ENCODE results near the gene ADGRL1. TPM values are rescaled to one million over a fixed set of nuclear protein-coding genes. Genes with fewer than 3 reads are reported as not detected.

Gene ADGRL1
- total and polyA plus RNA-seq, 10 of the 15 experiments (the other 5 are each of a cell fraction or from before 2014, with no cell fraction given), result 0.05 to 4.8 (median 0.71) TPM

- TF ChIP-seq E2F8 (IDR thresholded peaks at IDR 0.05; ENCODE audit: low read depth, partially characterized antibody), result no peak
Observed at GRCh38 chr19:14101003-14101545, 104.9 kb downstream of the ADGRL1 start (continued).

Small RNA genes within 50 kb of the gene (small RNA-seq; reads per million reads assigned to genes)
- gene RN7SL231P, result not detected

Other genes with a start within 250 kb of the ADGRL1 start
Only the 7 nearest of the 12 such genes appear.
- gene IL27RA, start 174.4 kb downstream of the ADGRL1 start, total RNA-seq (2014; rRNA removed), result 44.6 and 48.7 TPM in 2 replicates
- 26.3 and 30.0 TPM in 2 replicates for gene IL27RA, start 174.4 kb downstream of the ADGRL1 start, total RNA-seq (2014; rRNA removed; fragmentation: Illumina TruSeq; extraction: Trizol)
- gene IL27RA, start 174.4 kb downstream of the ADGRL1 start, total RNA-seq (2021), result 51.4 and 52.3 TPM in 2 replicates
- gene IL27RA, start 174.4 kb downstream of the ADGRL1 start, polyA plus RNA-seq (2011; rRNA removed), result 43.0 and 63.5 TPM in 2 replicates
- 19.6 and 36.1 TPM in 2 replicates for gene IL27RA, start 174.4 kb downstream of the ADGRL1 start, polyA plus RNA-seq (2014; fragmentation: Illumina TruSeq; extraction: Trizol)
- gene IL27RA, start 174.4 kb downstream of the ADGRL1 start, polyA plus RNA-seq (2014; fragmentation: Nextera tagmentation; extraction: Ambion mirVana), result 10 to 100 TPM in 1 of 2 experiments, 1 to 10 TPM in 1; 8.4 to 13.1 TPM
- gene IL27RA, start 174.4 kb downstream of the ADGRL1 start, polyA plus RNA-seq (2014; rRNA removed), result 40.8 and 43.0 TPM in 2 replicates
- gene IL27RA, start 174.4 kb downstream of the ADGRL1 start, polyA plus RNA-seq (2016; fragmentation: Nextera tagmentation; extraction: Ambion mirVana), result 10 to 100 TPM; 41.6 to 48.4 TPM
- gene PALM3, start 144.1 kb downstream of the ADGRL1 start, total RNA-seq (2014; rRNA removed), result not detected in 2 replicates
- not detected in 2 replicates for gene PALM3, start 144.1 kb downstream of the ADGRL1 start, total RNA-seq (2014; rRNA removed; fragmentation: Illumina TruSeq; extraction: Trizol)
- gene PALM3, start 144.1 kb downstream of the ADGRL1 start, total RNA-seq (2021), result not detected in 2 replicates
- not detected in 2 replicates for gene PALM3, start 144.1 kb downstream of the ADGRL1 start, polyA plus RNA-seq (2011; rRNA removed)
- gene PALM3, start 144.1 kb downstream of the ADGRL1 start, polyA plus RNA-seq (2014; fragmentation: Illumina TruSeq; extraction: Trizol), result not detected in 2 replicates
- not detected for gene PALM3, start 144.1 kb downstream of the ADGRL1 start, polyA plus RNA-seq (2014; fragmentation: Nextera tagmentation; extraction: Ambion mirVana)
- gene PALM3, start 144.1 kb downstream of the ADGRL1 start, polyA plus RNA-seq (2014; rRNA removed), result not detected in 2 replicates
- gene PALM3, start 144.1 kb downstream of the ADGRL1 start, polyA plus RNA-seq (2016; fragmentation: Nextera tagmentation; extraction: Ambion mirVana), result under 1 TPM in 1 of 2 experiments, not detected in 1; 0.07 TPM
- 0.90 and 0.93 TPM in 2 replicates for gene MISP3, start 133.4 kb downstream of the ADGRL1 start, total RNA-seq (2014; rRNA removed)
- gene MISP3, start 133.4 kb downstream of the ADGRL1 start, total RNA-seq (2014; rRNA removed; fragmentation: Illumina TruSeq; extraction: Trizol), result 0.51 and 0.63 TPM in 2 replicates
- gene MISP3, start 133.4 kb downstream of the ADGRL1 start, total RNA-seq (2021), result 1.2 and 1.7 TPM in 2 replicates
- gene MISP3, start 133.4 kb downstream of the ADGRL1 start, polyA plus RNA-seq (2011; rRNA removed), result 0.56 and 0.98 TPM in 2 replicates
- 0.46 TPM in 2 replicates for gene MISP3, start 133.4 kb downstream of the ADGRL1 start, polyA plus RNA-seq (2014; fragmentation: Illumina TruSeq; extraction: Trizol)
- gene MISP3, start 133.4 kb downstream of the ADGRL1 start, polyA plus RNA-seq (2014; fragmentation: Nextera tagmentation; extraction: Ambion mirVana), result under 1 TPM; 0.07 to 0.11 TPM
- gene MISP3, start 133.4 kb downstream of the ADGRL1 start, polyA plus RNA-seq (2014; rRNA removed), result 1.4 and 1.7 TPM in 2 replicates
- under 1 TPM; 0.52 to 0.66 TPM for gene MISP3, start 133.4 kb downstream of the ADGRL1 start, polyA plus RNA-seq (2016; fragmentation: Nextera tagmentation; extraction: Ambion mirVana)
- not detected in 2 replicates for gene C19orf67, start 120.4 kb downstream of the ADGRL1 start, total RNA-seq (2014; rRNA removed)
- not detected in 2 replicates for gene C19orf67, start 120.4 kb downstream of the ADGRL1 start, total RNA-seq (2014; rRNA removed; fragmentation: Illumina TruSeq; extraction: Trizol)
- gene C19orf67, start 120.4 kb downstream of the ADGRL1 start, total RNA-seq (2021), result not detected in 2 replicates
- gene C19orf67, start 120.4 kb downstream of the ADGRL1 start, polyA plus RNA-seq (2011; rRNA removed), result not detected in 2 replicates
- not detected in 2 replicates for gene C19orf67, start 120.4 kb downstream of the ADGRL1 start, polyA plus RNA-seq (2014; fragmentation: Illumina TruSeq; extraction: Trizol)
- gene C19orf67, start 120.4 kb downstream of the ADGRL1 start, polyA plus RNA-seq (2014; fragmentation: Nextera tagmentation; extraction: Ambion mirVana), result not detected
- not detected in 2 replicates for gene C19orf67, start 120.4 kb downstream of the ADGRL1 start, polyA plus RNA-seq (2014; rRNA removed)
- under 1 TPM in 1 of 2 experiments, not detected in 1; 0.14 TPM for gene C19orf67, start 120.4 kb downstream of the ADGRL1 start, polyA plus RNA-seq (2016; fragmentation: Nextera tagmentation; extraction: Ambion mirVana)
- 35.0 and 41.4 TPM in 2 replicates for gene SAMD1, start 115.4 kb downstream of the ADGRL1 start, total RNA-seq (2014; rRNA removed)
- gene SAMD1, start 115.4 kb downstream of the ADGRL1 start, total RNA-seq (2014; rRNA removed; fragmentation: Illumina TruSeq; extraction: Trizol), result 20.7 and 22.7 TPM in 2 replicates
- 71.7 and 74.5 TPM in 2 replicates for gene SAMD1, start 115.4 kb downstream of the ADGRL1 start, total RNA-seq (2021)
- gene SAMD1, start 115.4 kb downstream of the ADGRL1 start, polyA plus RNA-seq (2011; rRNA removed), result 9.6 and 15.9 TPM in 2 replicates
- 16.2 and 27.8 TPM in 2 replicates for gene SAMD1, start 115.4 kb downstream of the ADGRL1 start, polyA plus RNA-seq (2014; fragmentation: Illumina TruSeq; extraction: Trizol)
- 1 to 10 TPM; 3.0 to 5.4 TPM for gene SAMD1, start 115.4 kb downstream of the ADGRL1 start, polyA plus RNA-seq (2014; fragmentation: Nextera tagmentation; extraction: Ambion mirVana)
- gene SAMD1, start 115.4 kb downstream of the ADGRL1 start, polyA plus RNA-seq (2014; rRNA removed), result 39.3 and 50.7 TPM in 2 replicates
- gene SAMD1, start 115.4 kb downstream of the ADGRL1 start, polyA plus RNA-seq (2016; fragmentation: Nextera tagmentation; extraction: Ambion mirVana), result 1 to 10 TPM; 5.9 to 6.3 TPM
- 12.9 and 14.9 TPM in 2 replicates for gene PRKACA, start 88.4 kb downstream of the ADGRL1 start, total RNA-seq (2014; rRNA removed)
- gene PRKACA, start 88.4 kb downstream of the ADGRL1 start, total RNA-seq (2014; rRNA removed; fragmentation: Illumina TruSeq; extraction: Trizol), result 10.4 and 11.2 TPM in 2 replicates
- gene PRKACA, start 88.4 kb downstream of the ADGRL1 start, total RNA-seq (2021), result 67.7 and 68.5 TPM in 2 replicates
- gene PRKACA, start 88.4 kb downstream of the ADGRL1 start, polyA plus RNA-seq (2011; rRNA removed), result 10.6 and 11.9 TPM in 2 replicates
- 44.3 and 56.8 TPM in 2 replicates for gene PRKACA, start 88.4 kb downstream of the ADGRL1 start, polyA plus RNA-seq (2014; fragmentation: Illumina TruSeq; extraction: Trizol)
- gene PRKACA, start 88.4 kb downstream of the ADGRL1 start, polyA plus RNA-seq (2014; fragmentation: Nextera tagmentation; extraction: Ambion mirVana), result 1 to 10 TPM in 1 of 2 experiments, under 1 TPM in 1; 0.53 to 1.3 TPM
- 40.8 and 46.1 TPM in 2 replicates for gene PRKACA, start 88.4 kb downstream of the ADGRL1 start, polyA plus RNA-seq (2014; rRNA removed)
- gene PRKACA, start 88.4 kb downstream of the ADGRL1 start, polyA plus RNA-seq (2016; fragmentation: Nextera tagmentation; extraction: Ambion mirVana), result 1 to 10 TPM; 3.3 to 3.5 TPM
- 123 and 132 TPM in 2 replicates for gene ASF1B, start 69.6 kb downstream of the ADGRL1 start, total RNA-seq (2014; rRNA removed)
- 50.4 and 53.8 TPM in 2 replicates for gene ASF1B, start 69.6 kb downstream of the ADGRL1 start, total RNA-seq (2014; rRNA removed; fragmentation: Illumina TruSeq; extraction: Trizol)
- 95.3 and 95.6 TPM in 2 replicates for gene ASF1B, start 69.6 kb downstream of the ADGRL1 start, total RNA-seq (2021)
- gene ASF1B, start 69.6 kb downstream of the ADGRL1 start, polyA plus RNA-seq (2011; rRNA removed), result 34.9 and 57.1 TPM in 2 replicates
- 62.9 and 85.2 TPM in 2 replicates for gene ASF1B, start 69.6 kb downstream of the ADGRL1 start, polyA plus RNA-seq (2014; fragmentation: Illumina TruSeq; extraction: Trizol)
- 10 to 100 TPM; 10.4 to 23.1 TPM for gene ASF1B, start 69.6 kb downstream of the ADGRL1 start, polyA plus RNA-seq (2014; fragmentation: Nextera tagmentation; extraction: Ambion mirVana)
- gene ASF1B, start 69.6 kb downstream of the ADGRL1 start, polyA plus RNA-seq (2014; rRNA removed), result 103 and 115 TPM in 2 replicates
- 100 to 1,000 TPM; 190 to 217 TPM for gene ASF1B, start 69.6 kb downstream of the ADGRL1 start, polyA plus RNA-seq (2016; fragmentation: Nextera tagmentation; extraction: Ambion mirVana)

Data from GM12878 (cell line).